KOPT-K1 (cell line): ENCODE data around the gene PIP5K1C.
"Not testable (repeated sequence)": the region's sequence is repeated elsewhere in the genome, so short reads cannot be mapped to it uniquely, and the experiment has no call there.

Experiments
- H3K27ac ChIP-seq: fragments of 200-600 bp; sonication (generic); 2 replicates; pipeline ENCODE4 v1.5.1; 2016; ENCODE audit warnings: antibody characterized with exemption, mild to moderate bottlenecking, low read depth, low read length; ENCODE audit not compliant: poor library complexity, severe bottlenecking
- H3K36me3 ChIP-seq: fragments of 200-600 bp; sonication (generic); 2 replicates; pipeline ENCODE4 v1.5.1; 2017; ENCODE audit warnings: antibody characterized with exemption, mild to moderate bottlenecking, low read length, moderate library complexity; ENCODE audit not compliant: insufficient read depth
- H3K9me3 ChIP-seq: fragments of 200-600 bp; sonication (generic); 2 replicates; pipeline ENCODE4 v1.5.1; 2017; ENCODE audit warnings: antibody characterized with exemption, low read length, mild to moderate bottlenecking; ENCODE audit not compliant: insufficient read depth, poor library complexity, severe bottlenecking

The PIP5K1C gene

DNA sequence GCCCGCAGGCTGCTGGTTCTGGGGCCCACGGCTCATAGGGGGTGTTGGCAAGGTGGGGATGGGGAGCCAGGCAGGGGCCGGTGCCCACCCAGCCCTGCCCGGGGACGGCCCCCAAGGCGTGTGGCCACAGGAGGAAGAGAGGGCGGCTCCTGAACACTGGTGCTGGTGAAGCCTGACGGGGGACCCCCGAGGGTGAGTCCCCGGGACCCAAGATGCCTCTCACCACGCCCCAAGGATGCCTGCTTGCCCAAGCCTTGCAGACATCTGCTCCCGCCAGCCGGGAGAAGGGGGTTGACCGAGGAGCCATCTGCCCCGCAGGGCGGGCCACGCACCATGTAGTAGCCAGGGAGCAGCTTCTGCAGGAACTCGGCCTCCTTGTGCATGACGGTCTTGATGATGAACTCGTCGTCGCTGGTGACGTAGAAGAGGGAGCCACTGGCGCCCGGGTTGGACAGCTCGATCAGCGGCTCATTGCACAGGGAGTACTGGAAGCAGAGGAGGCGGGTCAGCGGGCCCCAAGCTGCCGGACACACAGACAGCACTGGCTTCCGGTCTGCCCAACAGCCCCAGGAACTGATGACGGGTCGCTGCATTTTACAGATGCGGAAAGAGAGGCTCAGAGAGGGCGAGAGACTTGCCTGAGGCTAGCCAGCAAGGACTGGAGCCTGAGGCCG is 44.1 kb downstream of the PIP5K1C start:
- Histone ChIP-seq H3K27ac (no peak overlapping the region), H3K36me3 (peaks cover 20% of the 10 kb centered on the region; the same call in 1 of the 2 replicates), H3K9me3 (no peaks in the 10 kb centered on the region)

- no peak overlapping the region for H3K27ac ChIP-seq
- H3K9me3 ChIP-seq, result no peaks in the 10 kb centered on the region
- H3K36me3 ChIP-seq, result peaks cover 19% of the 10 kb centered on the region; the same call in 1 of the 2 replicates
Observed at GRCh38 chr19:3655402-3656072, 44.7 kb downstream of the PIP5K1C start.

DNA sequence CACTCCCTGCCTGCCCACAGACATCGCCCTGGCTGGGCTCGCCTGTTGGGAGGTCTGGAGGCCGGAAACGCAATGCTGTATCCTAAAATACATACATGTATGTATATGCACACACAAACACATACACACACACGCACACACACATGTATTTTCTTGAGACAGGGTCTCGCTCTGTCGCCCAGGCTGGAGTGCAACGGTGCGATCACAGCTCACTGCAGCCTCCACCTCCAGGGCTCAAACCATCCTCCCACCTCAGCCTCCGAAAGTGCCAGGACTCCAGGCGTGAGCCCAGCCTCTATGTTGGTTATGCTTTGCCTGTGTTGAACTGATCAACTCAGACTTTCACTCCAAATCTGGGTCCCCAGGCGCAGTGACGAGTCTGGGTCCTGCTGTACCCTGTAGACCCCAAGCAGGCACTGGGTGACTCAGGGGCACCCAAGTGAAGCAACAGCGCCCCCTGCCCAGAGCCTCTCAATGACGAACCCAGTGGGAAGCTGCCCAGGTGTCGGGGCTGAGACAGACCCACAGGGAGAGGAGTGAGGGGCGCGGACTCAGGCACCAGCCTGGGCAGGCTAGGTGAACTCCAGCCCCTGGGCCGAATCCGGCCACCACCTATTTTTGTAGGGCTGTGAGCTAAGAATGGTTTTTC is 46.3 kb downstream of the PIP5K1C start:
- Histone ChIP-seq H3K9me3 (no peaks in the 10 kb centered on the region), H3K27ac (no peak overlapping the region), H3K36me3 (peaks cover 19% of the 10 kb centered on the region; the same call in 1 of the 2 replicates)

DNA sequence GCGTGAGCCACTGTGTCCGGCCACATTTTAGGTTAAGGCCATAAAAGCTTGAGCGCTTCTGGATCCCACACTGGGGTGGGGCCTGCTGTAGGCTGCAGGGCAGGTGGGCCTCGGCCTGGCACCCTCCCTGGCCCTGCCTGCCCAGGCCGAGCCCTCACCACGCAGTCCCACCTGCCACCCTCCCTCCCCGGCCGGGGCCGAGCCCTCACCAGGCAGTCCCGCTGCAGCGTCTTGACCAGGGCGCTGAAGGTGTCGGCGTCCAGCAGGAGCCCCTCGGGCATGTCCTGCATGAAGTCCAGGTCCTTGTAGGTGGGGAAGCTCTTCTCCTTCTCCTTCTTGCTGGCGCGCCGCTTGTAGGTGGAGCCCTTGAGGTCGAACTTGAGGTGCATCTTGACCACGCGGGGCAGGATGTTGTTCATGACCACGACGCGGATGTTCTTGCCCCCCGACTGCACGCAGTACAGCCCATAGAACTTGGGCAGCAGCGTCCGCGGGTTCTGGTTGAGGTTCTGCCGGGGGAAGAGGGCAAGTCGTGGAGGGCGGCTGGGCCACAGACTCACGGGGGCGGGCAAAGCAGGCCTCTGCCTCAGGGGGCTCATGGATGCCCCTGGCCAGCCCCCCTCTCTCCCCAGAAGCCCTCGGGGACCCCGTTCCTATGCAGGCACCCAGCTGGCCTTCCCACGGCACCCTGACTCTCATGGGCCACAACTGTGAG is 47.0 kb downstream of the PIP5K1C start:
- H3K36me3 ChIP-seq, result peaks cover 19% of the 10 kb centered on the region; the same call in 1 of the 2 replicates
- no peak overlapping the region for H3K27ac ChIP-seq
- H3K9me3 ChIP-seq, result no peaks in the 10 kb centered on the region

DNA sequence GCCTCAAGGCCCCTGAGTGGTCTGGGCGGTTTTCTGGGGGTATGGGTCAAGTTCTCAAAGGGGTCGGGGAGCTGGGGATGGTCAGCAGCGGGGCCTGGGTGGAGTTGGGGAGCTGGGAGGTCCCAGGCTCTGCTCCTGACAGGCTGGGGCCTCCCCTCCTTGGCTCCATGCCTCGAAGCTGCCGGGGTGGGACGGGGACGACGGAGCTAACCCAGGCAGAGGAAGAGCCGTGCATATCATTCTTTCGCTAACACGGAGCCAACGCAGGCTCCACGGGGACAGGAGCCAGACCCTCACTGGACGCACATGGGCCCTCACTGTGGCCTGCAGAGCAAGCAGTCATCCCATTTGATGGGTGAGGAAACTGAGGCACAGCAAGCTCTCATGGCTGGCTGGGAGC is 47.8 kb downstream of the PIP5K1C start:
- Histone ChIP-seq H3K27ac (no peak overlapping the region), H3K9me3 (no peaks in the 10 kb centered on the region), H3K36me3 (peaks cover 19% of the 10 kb centered on the region; the same call in 1 of the 2 replicates)

- Histone ChIP-seq H3K9me3 (no peaks in the 10 kb centered on the region), H3K36me3 (peaks cover 14% of the 10 kb centered on the region; the same call in 1 of the 2 replicates), H3K27ac (no peak overlapping the region)
Observed at GRCh38 chr19:3651684-3652083, 48.6 kb downstream of the PIP5K1C start.

DNA sequence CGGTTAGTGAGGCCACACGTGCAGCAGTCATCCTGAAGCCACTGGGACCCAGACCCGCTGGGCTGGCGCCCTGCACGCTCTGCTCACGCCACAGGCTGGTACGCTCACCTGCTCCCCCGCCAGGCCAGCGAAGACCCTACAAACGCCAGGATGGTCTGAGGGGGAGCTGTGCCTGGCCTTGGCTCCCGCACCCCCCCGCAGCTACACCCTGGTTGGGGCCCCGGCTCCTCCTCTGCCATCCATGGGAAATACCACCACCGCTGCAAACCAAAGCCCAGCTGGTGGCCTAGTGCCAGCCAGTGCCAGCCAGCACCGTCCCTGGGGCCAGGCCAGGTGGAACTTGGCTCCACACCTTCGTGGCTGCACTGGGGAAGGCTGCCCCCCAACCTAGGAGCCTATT is 50.4 kb downstream of the PIP5K1C start:
- Histone ChIP-seq H3K27ac (no peak overlapping the region), H3K9me3 (no peaks in the 10 kb centered on the region), H3K36me3 (peaks cover 7% of the 10 kb centered on the region; the same call in 1 of the 2 replicates)

- H3K36me3 ChIP-seq, result peaks cover 7% of the 10 kb centered on the region; the same call in 1 of the 2 replicates
- H3K27ac ChIP-seq, result no peak overlapping the region
- H3K9me3 ChIP-seq, result no peaks in the 10 kb centered on the region
Observed at GRCh38 chr19:3648037-3648905, 52.0 kb downstream of the PIP5K1C start.

DNA sequence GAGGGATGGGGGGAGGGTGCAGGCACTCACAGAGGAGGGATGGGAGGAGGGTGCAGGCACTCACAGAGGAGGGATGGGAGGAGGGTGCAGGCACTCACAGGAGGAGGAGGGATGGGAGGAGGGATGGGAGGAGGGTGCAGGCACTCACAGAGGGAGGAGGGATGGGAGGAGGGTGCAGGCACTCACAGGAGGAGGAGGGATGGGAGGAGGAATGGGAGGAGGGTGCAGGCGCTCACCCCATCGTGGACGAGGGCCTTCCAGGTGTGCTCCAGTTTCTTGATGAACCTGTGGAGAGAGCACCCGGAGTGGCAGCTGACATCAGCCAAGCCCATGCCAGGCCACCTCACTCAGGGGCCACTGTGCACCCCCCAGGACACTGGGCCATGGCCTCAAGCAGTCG is 53.2 kb downstream of the PIP5K1C start:
- H3K36me3 ChIP-seq, H3K9me3 ChIP-seq, H3K27ac ChIP-seq: not testable (repeated sequence)

- Histone ChIP-seq H3K9me3 (no peaks in the 10 kb centered on the region), H3K27ac (no peak overlapping the region), H3K36me3 (no peaks in the 10 kb centered on the region; the same call in 1 of the 2 replicates)
Observed at GRCh38 chr19:3646336-3647092, 53.8 kb downstream of the PIP5K1C start.

- Histone ChIP-seq H3K9me3 (no peaks in the 10 kb centered on the region), H3K36me3 (no peaks in the 10 kb centered on the region; the same call in 1 of the 2 replicates), H3K27ac (no peak overlapping the region)
Observed at GRCh38 chr19:3645726-3646125, 54.5 kb downstream of the PIP5K1C start.

- Histone ChIP-seq H3K36me3 (no peaks in the 10 kb centered on the region), H3K27ac (no peak overlapping the region), H3K9me3 (no peaks in the 10 kb centered on the region)
Observed at GRCh38 chr19:3645067-3645396, 55.2 kb downstream of the PIP5K1C start.

- H3K27ac ChIP-seq, result no peak overlapping the region
- no peaks in the 10 kb centered on the region for H3K9me3 ChIP-seq
- no peaks in the 10 kb centered on the region for H3K36me3 ChIP-seq
Observed at GRCh38 chr19:3644351-3645066, 55.8 kb downstream of the PIP5K1C start.
